GM12864 (cell line): ENCODE results near the gene SPRR2B.
"Not testable (repeated sequence)": the region's sequence is repeated elsewhere in the genome, so short reads cannot be mapped to it uniquely, and the experiment has no call there.

ENCODE experiments used
- DNase-seq: peaks from one replicate; pipeline ENCODE4 v3.0.0-alpha.2; 2011; ENCODE audit warnings: low read depth
- H3K4me3 ChIP-seq: 2 replicates; pipeline ENCODE4 v1.5.1; 2011; ENCODE audit warnings: mild to moderate bottlenecking, low read depth, low read length, control low read depth
- CTCF ChIP-seq: IDR thresholded peaks from 2 replicates; pipeline ENCODE4 v1.5.1; 2011; ENCODE audit warnings: low read depth, mild to moderate bottlenecking, moderate library complexity, low read length, control low read depth, inconsistent platforms; ENCODE audit errors: missing control alignments

Gene SPRR2B

GRCh38 chr1:153058826-153059784 lies 12.3 kb downstream of the SPRR2B start:
- DNase-seq, result no peak
- H3K4me3 ChIP-seq, result no peak overlapping the region
- TF ChIP-seq CTCF, result no peak

DNA sequence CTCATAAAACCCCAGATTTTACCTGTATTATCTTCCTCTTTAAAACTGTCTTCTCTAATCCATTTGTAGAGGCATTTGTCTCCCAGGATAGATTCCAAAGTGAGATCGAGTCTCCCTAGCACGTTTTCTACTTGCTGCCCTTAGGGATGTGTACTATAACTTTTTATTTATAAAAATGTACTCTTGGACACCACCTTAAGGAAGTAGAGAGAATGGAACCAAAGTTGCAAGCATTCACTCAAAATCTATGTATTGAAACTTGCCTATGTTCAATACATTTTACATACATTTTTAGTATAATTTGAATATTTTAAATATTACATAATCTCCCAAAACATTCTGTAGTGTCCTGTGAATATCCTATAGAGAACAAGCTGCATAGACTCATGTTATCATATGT lies 13.3 kb downstream of the SPRR2B start:
- H3K4me3 ChIP-seq, result no peak overlapping the region
- no peak for TF ChIP-seq CTCF
- no peak for DNase-seq

GRCh38 chr1:153057375-153057774 lies 14.0 kb downstream of the SPRR2B start, which contains the start of gene SPRR2A:
Gene SPRR2A, minus strand, starts transcription at chr1:153057512. Its CDS starts 777 bp downstream, at chr1:153056735.
- no peak for DNase-seq

DNA sequence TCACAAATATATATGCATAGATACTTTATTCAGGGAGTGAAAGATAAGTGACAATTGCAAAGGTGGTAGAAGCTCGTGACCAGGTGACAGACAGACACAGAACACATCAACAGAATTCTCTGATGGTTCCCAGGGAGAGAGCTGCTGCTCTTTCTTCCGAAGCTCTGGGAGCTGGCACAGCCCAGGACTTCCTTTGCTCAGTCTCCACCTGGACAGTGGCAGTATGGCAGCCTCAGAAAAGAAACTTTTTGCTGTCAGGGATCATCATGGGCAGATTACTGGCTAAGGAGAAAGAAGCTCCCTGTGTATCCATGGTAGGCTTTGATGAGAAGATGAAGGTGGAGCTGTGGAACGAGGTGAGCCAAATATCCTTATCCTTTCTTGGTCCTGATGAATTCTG lies 15.3 kb downstream of the SPRR2B start:
- H3K4me3 ChIP-seq, DNase-seq: not testable (repeated sequence)

More at GRCh38 chr1:153057375-153057774, 14.0 kb downstream of the SPRR2B start, which contains the start of gene SPRR2A:
- H3K4me3 ChIP-seq, result no peak within 1 kb of the TSS
- no peak for TF ChIP-seq CTCF

DNA sequence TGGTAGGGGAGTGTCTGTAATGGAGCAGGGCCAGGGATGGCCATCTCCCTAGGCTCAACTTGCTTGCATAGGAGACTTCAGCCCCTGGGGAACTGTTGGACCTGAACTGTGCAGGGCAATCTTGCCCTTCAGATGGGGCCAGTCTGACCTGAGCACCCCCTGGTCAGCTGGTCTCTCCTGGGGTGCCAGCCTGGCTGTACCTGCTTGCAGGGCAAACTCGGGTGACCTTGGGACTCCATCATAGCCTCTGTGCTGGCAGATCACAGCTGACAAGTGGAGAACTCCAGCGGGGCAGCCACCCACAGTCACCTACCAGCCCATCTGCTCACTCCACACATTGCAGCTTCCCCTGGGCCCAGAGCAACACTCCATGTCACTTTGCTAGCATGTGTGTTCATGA lies 22.2 kb downstream of the SPRR2B start:
- H3K4me3 ChIP-seq, result no peak overlapping the region
- no peak for TF ChIP-seq CTCF
- DNase-seq, result no peak

GRCh38 chr1:153040950-153041631 lies 30.3 kb downstream of the SPRR2B start, which contains the start of gene SPRR2D:
Gene SPRR2D, minus strand, starts transcription at chr1:153041120. Its CDS starts 774 bp downstream, at chr1:153040346.
- no peak for DNase-seq
- TF ChIP-seq CTCF, result no peak
- no peak within 1 kb of the TSS for H3K4me3 ChIP-seq

DNA sequence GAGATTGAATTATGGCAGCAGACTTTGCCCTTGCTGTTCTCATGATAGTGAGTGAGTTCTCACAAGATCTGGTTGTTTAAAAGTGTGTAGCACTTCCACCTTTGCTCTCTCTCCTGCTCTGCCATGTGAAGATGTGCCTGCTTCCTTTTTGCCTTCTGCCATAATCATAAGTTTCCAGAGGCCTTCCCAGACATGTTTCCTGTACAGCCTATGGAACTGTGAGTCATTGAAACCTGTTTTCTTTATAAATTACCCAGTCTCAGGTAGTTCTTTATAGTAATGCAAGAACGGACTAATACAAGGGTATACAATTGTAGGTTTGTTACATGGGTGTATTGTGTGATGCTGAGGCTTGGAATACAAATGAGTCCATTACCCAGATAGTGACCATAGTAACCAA lies 36.2 kb downstream of the SPRR2B start:
- no peak overlapping the region for H3K4me3 ChIP-seq
- DNase-seq, result no peak
- no peak for TF ChIP-seq CTCF
